ENCODE data around the gene PTOV1. TPM values are rescaled to one million over a fixed set of nuclear protein-coding genes. Genes with fewer than 3 reads are reported as not detected.

PTOV1 gene
- total RNA-seq, 1 donor from 2014 or later: 466 TPM

DNA sequence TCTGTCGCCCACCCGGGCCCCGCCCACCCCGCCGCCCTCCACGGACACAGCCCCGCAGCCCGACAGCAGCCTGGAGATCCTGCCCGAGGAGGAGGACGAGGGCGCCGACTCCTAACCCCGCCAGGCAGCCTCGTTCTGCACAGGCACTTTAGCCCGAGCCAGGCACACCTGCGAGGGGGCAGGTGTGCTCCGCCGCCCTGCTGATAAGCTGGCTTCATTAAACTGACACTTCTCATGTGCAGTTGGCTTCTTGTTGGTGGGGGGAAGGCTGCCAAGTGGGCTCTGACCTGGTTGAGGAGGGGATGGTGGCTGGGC, 37.5 kb downstream of the PTOV1 start:
- Mint-ChIP-seq H3K4me3 (no peak overlapping the region), H3K4me1 (peaks cover 4% of the 10 kb centered on the region), H3K9me3 (no peaks in the 10 kb centered on the region), H3K27me3 (ENCODE audit: low read depth) (peaks cover 26% of the 10 kb centered on the region), H3K27ac (ENCODE audit: unreplicated experiment) (no peak overlapping the region), H3K36me3 (ENCODE audit: low read depth) (peaks cover 11% of the 10 kb centered on the region)
- DNase-seq (ENCODE audit: low read depth, low spot score): no peak
- TF ChIP-seq, protein P1, sequence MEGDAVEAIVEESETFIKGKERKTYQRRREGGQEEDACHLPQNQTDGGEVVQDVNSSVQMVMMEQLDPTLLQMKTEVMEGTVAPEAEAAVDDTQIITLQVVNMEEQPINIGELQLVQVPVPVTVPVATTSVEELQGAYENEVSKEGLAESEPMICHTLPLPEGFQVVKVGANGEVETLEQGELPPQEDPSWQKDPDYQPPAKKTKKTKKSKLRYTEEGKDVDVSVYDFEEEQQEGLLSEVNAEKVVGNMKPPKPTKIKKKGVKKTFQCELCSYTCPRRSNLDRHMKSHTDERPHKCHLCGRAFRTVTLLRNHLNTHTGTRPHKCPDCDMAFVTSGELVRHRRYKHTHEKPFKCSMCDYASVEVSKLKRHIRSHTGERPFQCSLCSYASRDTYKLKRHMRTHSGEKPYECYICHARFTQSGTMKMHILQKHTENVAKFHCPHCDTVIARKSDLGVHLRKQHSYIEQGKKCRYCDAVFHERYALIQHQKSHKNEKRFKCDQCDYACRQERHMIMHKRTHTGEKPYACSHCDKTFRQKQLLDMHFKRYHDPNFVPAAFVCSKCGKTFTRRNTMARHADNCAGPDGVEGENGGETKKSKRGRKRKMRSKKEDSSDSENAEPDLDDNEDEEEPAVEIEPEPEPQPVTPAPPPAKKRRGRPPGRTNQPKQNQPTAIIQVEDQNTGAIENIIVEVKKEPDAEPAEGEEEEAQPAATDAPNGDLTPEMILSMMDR (conservative IDR thresholded peaks at IDR 0.05): no peak

DNA sequence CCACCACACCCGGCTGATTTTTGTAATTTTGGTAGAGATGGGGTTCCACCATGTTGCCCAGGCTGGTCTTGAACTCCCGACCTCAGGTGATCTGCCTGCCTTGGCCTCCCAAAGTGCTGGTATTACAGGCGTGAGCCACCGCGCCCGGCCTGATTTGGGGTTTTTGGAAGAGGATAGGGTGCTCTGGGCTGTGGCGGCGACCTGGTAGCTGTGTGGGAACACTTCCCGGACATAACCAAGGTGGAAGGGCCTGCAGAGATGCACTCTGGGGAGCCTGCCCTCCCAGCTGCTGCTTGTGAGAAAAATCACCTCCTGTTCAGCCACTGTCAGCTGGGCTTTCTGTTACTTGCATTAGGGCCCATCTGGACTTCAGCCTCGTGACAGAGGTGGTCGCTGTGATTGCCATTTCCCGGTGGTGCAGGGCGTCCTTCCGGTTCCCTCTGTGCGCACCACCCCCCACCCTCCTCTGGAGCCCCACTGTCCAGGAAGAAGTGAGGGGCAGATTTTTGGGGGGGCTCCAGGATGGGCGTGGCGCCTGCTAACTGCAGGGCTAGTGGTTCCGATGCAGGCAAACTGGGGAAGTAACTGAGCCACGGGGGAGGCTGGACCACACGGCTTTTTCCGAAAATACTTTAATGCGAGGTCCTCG, 38.2 kb downstream of the PTOV1 start:
- H3K4me3 Mint-ChIP-seq: no peak overlapping the region
- H3K27ac Mint-ChIP-seq (ENCODE audit: unreplicated experiment): no peak overlapping the region
- TF ChIP-seq, protein P1 (conservative IDR thresholded peaks at IDR 0.05): no peak
- H3K4me1 Mint-ChIP-seq: peaks cover 4% of the 10 kb centered on the region
- DNase-seq (ENCODE audit: low read depth, low spot score): no peak
- H3K27me3 Mint-ChIP-seq (ENCODE audit: low read depth): peaks cover 27% of the 10 kb centered on the region
- H3K9me3 Mint-ChIP-seq: no peaks in the 10 kb centered on the region
- peaks cover 9% of the 10 kb centered on the region for H3K36me3 Mint-ChIP-seq (ENCODE audit: low read depth)

DNA sequence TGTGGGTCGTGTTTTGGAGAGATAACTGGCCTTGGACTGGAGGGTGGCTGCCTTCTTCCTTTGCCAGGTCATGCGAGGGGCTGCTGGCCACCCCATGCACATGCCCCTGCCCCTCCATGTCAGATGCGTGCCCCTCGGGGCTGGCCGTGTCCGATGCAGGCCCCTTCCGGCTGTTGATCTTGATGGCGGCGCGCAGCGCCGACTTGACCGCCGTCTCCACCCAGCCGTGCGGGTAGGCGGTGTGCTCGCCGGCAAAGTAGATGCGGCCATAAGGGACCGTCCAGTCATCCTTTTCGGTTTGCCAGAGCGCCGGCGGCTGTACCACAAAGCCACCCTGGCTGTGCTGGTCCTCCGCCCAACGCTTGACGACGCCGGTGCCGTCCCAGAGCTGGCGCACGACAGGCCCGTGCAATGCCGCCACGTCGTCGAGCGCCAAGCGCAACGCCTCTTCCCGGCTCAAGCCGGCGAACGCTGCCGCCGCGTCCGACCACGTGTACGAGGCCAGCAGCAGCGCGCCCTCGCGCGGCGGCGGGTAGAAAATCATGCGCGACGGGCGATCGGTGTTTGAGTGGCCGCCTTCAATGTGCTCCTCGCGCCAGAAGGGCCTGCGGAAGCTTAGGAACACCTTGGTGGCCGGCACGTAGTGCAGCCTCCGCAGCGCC, 38.9 kb downstream of the PTOV1 start:
- Mint-ChIP-seq H3K4me1 (peaks cover 4% of the 10 kb centered on the region), H3K27ac (ENCODE audit: unreplicated experiment) (no peak overlapping the region), H3K27me3 (ENCODE audit: low read depth) (peaks cover 27% of the 10 kb centered on the region), H3K4me3 (no peak overlapping the region), H3K9me3 (no peaks in the 10 kb centered on the region), H3K36me3 (ENCODE audit: low read depth) (peaks cover 5% of the 10 kb centered on the region)
- TF ChIP-seq, protein P1 (conservative IDR thresholded peaks at IDR 0.05): peak; percentile 70
- DNase-seq (ENCODE audit: low read depth, low spot score): peak; percentile 61

DNA sequence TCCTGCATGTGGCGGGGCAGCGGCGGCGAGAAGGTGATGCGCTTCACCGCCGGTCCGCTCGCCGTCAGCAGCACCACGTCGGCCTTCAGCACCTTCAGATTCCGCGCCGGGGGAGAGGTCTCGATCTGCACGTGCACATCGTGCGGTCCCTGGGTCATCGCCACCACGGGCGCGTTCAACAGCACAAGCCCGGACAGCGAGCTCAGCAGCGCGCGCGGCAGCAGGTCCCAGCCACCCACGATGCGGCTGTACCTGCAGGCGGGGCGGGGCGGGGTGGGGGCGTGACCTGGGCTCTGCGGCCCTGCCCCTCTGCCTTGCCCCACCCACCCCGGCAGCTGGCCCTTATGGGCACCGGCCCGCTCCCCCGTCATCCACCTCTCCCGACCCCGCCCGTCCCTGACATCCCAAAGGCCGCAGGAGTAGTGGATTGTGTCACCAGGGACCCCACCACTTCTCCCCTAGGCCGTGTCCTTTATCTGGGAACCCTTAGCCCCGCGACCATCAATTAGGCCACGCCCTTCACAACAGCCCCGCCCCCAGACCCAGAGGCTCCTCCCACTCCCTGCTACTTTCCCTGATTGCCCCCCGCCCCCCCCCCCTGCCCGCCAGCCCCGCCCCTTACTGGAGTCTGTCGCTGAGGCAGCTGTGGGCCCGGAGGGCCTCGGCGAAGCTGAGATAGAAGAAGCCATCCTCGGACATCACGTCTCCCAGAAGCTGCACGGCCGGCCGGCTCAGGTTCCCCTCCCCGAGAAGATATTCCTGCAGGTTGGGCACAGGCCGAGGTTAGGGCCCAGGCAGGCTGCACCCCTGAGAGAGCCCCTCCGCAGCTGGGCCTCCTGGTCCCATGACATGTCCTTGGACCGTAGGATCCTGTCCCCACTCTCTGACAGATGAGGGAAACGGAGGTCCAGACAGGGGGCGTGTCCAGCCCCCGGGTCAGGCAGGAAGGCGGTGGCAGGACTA, 39.7 kb downstream of the PTOV1 start:
- Mint-ChIP-seq H3K27ac (ENCODE audit: unreplicated experiment) (no peak overlapping the region), H3K4me3 (no peak overlapping the region), H3K36me3 (ENCODE audit: low read depth) (peaks cover 5% of the 10 kb centered on the region), H3K4me1 (peaks cover 4% of the 10 kb centered on the region), H3K9me3 (no peaks in the 10 kb centered on the region), H3K27me3 (ENCODE audit: low read depth) (peaks cover 27% of the 10 kb centered on the region)
- DNase-seq (ENCODE audit: low read depth, low spot score): peak; percentile 46
- TF ChIP-seq, protein P1 (conservative IDR thresholded peaks at IDR 0.05): peak; percentile 8

DNA sequence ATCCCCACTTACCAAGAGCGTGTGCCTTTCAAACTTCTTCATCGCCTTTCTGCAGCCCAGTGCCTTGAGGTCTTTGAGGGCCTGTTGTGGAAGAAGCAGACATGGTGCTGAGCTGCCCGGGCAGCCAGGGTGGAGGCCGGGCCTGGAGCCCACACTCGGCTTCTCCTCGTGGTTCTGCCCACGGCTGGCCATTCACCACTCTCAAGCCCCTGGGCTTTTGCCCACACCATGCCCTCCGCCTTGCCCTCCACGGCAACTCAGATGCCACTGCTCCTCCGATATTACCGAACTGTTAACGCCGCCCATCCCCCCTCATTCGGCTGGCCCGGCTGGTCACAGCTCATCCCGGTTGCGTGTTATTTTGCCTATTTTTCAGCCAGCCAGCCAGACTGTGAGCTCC, 40.4 kb downstream of the PTOV1 start:
- H3K27ac Mint-ChIP-seq (ENCODE audit: unreplicated experiment): no peak overlapping the region
- TF ChIP-seq, protein P1 (conservative IDR thresholded peaks at IDR 0.05): no peak
- peaks cover 2% of the 10 kb centered on the region for H3K36me3 Mint-ChIP-seq (ENCODE audit: low read depth)

More for the DNA sequence above, 40.4 kb downstream of the PTOV1 start:
- H3K27me3 Mint-ChIP-seq (ENCODE audit: low read depth): peaks cover 27% of the 10 kb centered on the region
- peaks cover 4% of the 10 kb centered on the region for H3K4me1 Mint-ChIP-seq
- H3K4me3 Mint-ChIP-seq: no peak overlapping the region
- DNase-seq (ENCODE audit: low read depth, low spot score): no peak
- H3K9me3 Mint-ChIP-seq: no peaks in the 10 kb centered on the region
